Measurements from ENCODE around the gene ARMC9.

The ARMC9 gene

GRCh38 chr2:231201475-231201814 lies 3.0 kb downstream of the ARMC9 start:
- no peak for DNase-seq (ENCODE audit: low spot score)

GRCh38 chr2:231203087-231203486 lies 4.7 kb downstream of the ARMC9 start:
- DNase-seq (ENCODE audit: low spot score): no peak

GRCh38 chr2:231204146-231204545 lies 5.7 kb downstream of the ARMC9 start:
- DNase-seq (ENCODE audit: low spot score): no peak

- no peak for DNase-seq (ENCODE audit: low spot score)
Observed at GRCh38 chr2:231204581-231204980, 6.2 kb downstream of the ARMC9 start.

GRCh38 chr2:231207734-231208133 lies 9.3 kb downstream of the ARMC9 start:
- DNase-seq (ENCODE audit: low spot score): no peak

GRCh38 chr2:231210782-231211181 lies 12.4 kb downstream of the ARMC9 start:
- no peak for DNase-seq (ENCODE audit: low spot score)

GRCh38 chr2:231211486-231211885 lies 13.1 kb downstream of the ARMC9 start:
- DNase-seq (ENCODE audit: low spot score): no peak

- DNase-seq (ENCODE audit: low spot score): no peak
Observed at GRCh38 chr2:231212329-231212845, 14.0 kb downstream of the ARMC9 start.

GRCh38 chr2:231213931-231214642 lies 15.7 kb downstream of the ARMC9 start:
- DNase-seq (ENCODE audit: low spot score): no peak

GRCh38 chr2:231218366-231218765 lies 19.9 kb downstream of the ARMC9 start:
- no peak for DNase-seq (ENCODE audit: low spot score)

- no peak for DNase-seq (ENCODE audit: low spot score)
Observed at GRCh38 chr2:231219289-231219688, 20.9 kb downstream of the ARMC9 start.

- no peak for DNase-seq (ENCODE audit: low spot score)
Observed at GRCh38 chr2:231221761-231222160, 23.3 kb downstream of the ARMC9 start.

GRCh38 chr2:231222318-231223000 lies 24.0 kb downstream of the ARMC9 start:
- DNase-seq (ENCODE audit: low spot score): no peak

- no peak for DNase-seq (ENCODE audit: low spot score)
Observed at GRCh38 chr2:231223001-231223375, 24.6 kb downstream of the ARMC9 start.

GRCh38 chr2:231223458-231223976 lies 25.1 kb downstream of the ARMC9 start:
- DNase-seq (ENCODE audit: low spot score): no peak

- DNase-seq (ENCODE audit: low spot score): peak; percentile 86
Observed at GRCh38 chr2:231227310-231228162, 29.1 kb downstream of the ARMC9 start.

GRCh38 chr2:231228223-231228622 lies 29.8 kb downstream of the ARMC9 start:
- peak; percentile 65 for DNase-seq (ENCODE audit: low spot score)

GRCh38 chr2:231228974-231229529 lies 30.6 kb downstream of the ARMC9 start:
- no peak for DNase-seq (ENCODE audit: low spot score)

GRCh38 chr2:231235217-231235616 lies 36.8 kb downstream of the ARMC9 start:
- DNase-seq (ENCODE audit: low spot score): no peak

GRCh38 chr2:231238689-231239088 lies 40.3 kb downstream of the ARMC9 start:
- DNase-seq (ENCODE audit: low spot score): no peak

- no peak for DNase-seq (ENCODE audit: low spot score)
Observed at GRCh38 chr2:231239751-231240150, 41.3 kb downstream of the ARMC9 start.

Data from germinal center (tissue), 1 donor.